Heart left ventricle (tissue), 16 donors: ENCODE data around the gene CBX4. TPM values are rescaled to one million over a fixed set of nuclear protein-coding genes. Genes with fewer than 3 reads are reported as not detected.

Experiments
- ATAC-seq, 4 donors: fragments of 200-7000 bp; cut with Tn5 transposase; one replicate each; pipeline ENCODE4 v1.9.1; 2020 to 2022; ENCODE audit warnings: moderate library complexity in 4 of 4, mild to moderate bottlenecking in 3 of 4, moderate number of reproducible peaks in 1 of 4
- DNase-seq, 5 donors: peaks; one replicate each; pipeline ENCODE4 v3.0.0-alpha.2; 2020
- H3K27ac ChIP-seq, 12 donors: fragments of 200-600 bp; sonication (generic) in 4 of 12; one replicate each; pipeline versions ENCODE4 v1.5.0 to v1.8.0; 2016 to 2022; ENCODE audit warnings: mild to moderate bottlenecking in 2 of 12
- H3K27me3 ChIP-seq, 9 donors: fragments of 200-600 bp; sonication (generic) in 2 of 9; one replicate each; pipeline versions ENCODE4 v1.5.1 to v1.8.0; 2016 to 2022; ENCODE audit warnings: mild to moderate bottlenecking in 3 of 9
- H3K36me3 ChIP-seq, 9 donors: fragments of 200-600 bp; sonication (generic) in 2 of 9; one replicate each; pipeline versions ENCODE4 v1.5.0 to v1.8.0; 2018 to 2022; ENCODE audit warnings: mild to moderate bottlenecking in 2 of 9
- H3K4me1 ChIP-seq, 12 donors: fragments of 200-600 bp; sonication (generic) in 4 of 12; one replicate each; pipeline versions ENCODE4 v1.5.0 to v1.8.0; 2016 to 2022; ENCODE audit warnings: mild to moderate bottlenecking in 3 of 12
- H3K4me3 ChIP-seq, 12 donors: fragments of 200-600 bp; sonication (generic) in 4 of 12; one replicate each; pipeline versions ENCODE4 v1.5.0 to v1.8.0; 2017 to 2022; ENCODE audit warnings: mild to moderate bottlenecking in 9 of 12, moderate library complexity in 4 of 12
- H3K9me3 ChIP-seq, 12 donors: fragments of 200-600 bp; sonication (generic) in 4 of 12; one replicate each; pipeline versions ENCODE4 v1.5.0 to v1.8.0; 2016 to 2022; ENCODE audit warnings: mild to moderate bottlenecking in 1 of 12
- CTCF ChIP-seq, 12 donors: fragments of 200-600 bp; sonication (generic) in 4 of 12; IDR thresholded peaks; one replicate each; pipeline versions ENCODE4 v1.5.0 to v1.8.0; 2018 to 2022; ENCODE audit warnings: antibody characterized with exemption in 12 of 12, mild to moderate bottlenecking in 5 of 12
- POLR2A ChIP-seq, 2 donors: fragments of 450-650 bp; IDR thresholded peaks; one replicate each; pipeline ENCODE4 v1.6.1; 2017; ENCODE audit warnings: antibody characterized with exemption in 2 of 2, mild to moderate bottlenecking in 2 of 2, moderate library complexity in 2 of 2
- WGBS, 4 donors: extraction: QIAGEN DNeasy Blood & Tissue Kit in 2 of 4; methylation state at CpG; one replicate each; pipeline versions ENCODE4 v1.1.5 to v1.1.7; 2013 to 2018; 5-methylcytosine and 5-hydroxymethylcytosine counted together
- intact Hi-C, 10 donors: fragments of 100-400 bp; cut with DNase I; formaldehyde crosslinking; loops; one replicate each; pipeline versions ENCODE4 v1.11.1 to v1.14.2; 2022
- polyA plus RNA-seq, 2 donors: library from polyadenylated mRNA; stranded (reverse); fragments of 200-250 nt; gene quantifications; one replicate each; pipeline ENCODE4 v1.2.3, GENCODE V29; 2013
- total RNA-seq, 9 donors: library from RNA; depleted of rRNA in 2 of 9; stranded (reverse); fragments of >200 nt in 2 of 9; fragmentation: NEBNext Ultra II Directional in 3 of 9; extraction: Animal tissue kit (Norgen Biotek cat#: 25700) in 3 of 9; gene quantifications; one replicate each; pipeline versions ENCODE4 v1.1.0 to v1.2.4, GENCODE V29; 2016 to 2023
- donor health status: ischemic (EF 13 %, LVEDD 7.1; RV severe dilation, severe dysfunction).
- donor health status: healthy with polysubstance abuse.
- donor health status: DM: no; HTN: yes; CAD: no.
- donor health status: DM: no; HTN: no; CAD: no.
- donor health status: ischemic (EF 25% LVEDD 6.9; RV normal size, moderate dysfunction).
- donor health status: ischemic (EF 25% LVEDD 5.7; RV mildly dilated, moderate dysfunction).
- donor health status: healthy.
- donor health status: DM: yes; HTN: yes; CAD: no.
- donor health status: ischemic (EF 35%, LVEDD 5.7; RV mildly dilated, moderate dysfunction).
- donor health status: nonischemic (EF 11% LVEDD 7.7; RV severe dilation, severe dysfunction).
- donor health status: DM: yes; HTN: yes; CAD: no.
- donor health status: PGD.
- donor health status: ischemic (EF 29% LVEDD 5.4; RV normal size, mild dysfunction).
- donor health status: nonischemic (EF 23%, LVEDD 6.1; RV moderate dilation, normal function).

Gene CBX4
- total and polyA plus RNA-seq, 11 donors = 10.9 to 41.1 (median 26.8) TPM

- 79 to 90% (median 82%) methylated on average over 8 of the region's 8 CpGs for WGBS, 4 donors
- H3K27me3 ChIP-seq = no peaks in the 10 kb centered on the region
- ATAC-seq = no peak
- TF ChIP-seq CTCF (IDR thresholded peaks at IDR 0.05) (no peak), POLR2A (IDR thresholded peaks at IDR 0.05) (no peak)
- no peak overlapping the region for H3K27ac ChIP-seq
- H3K36me3 ChIP-seq = peaks cover 2 to 25% (median 18%) of the 10 kb centered on the region in 9 donors
- intact Hi-C loops = loop anchor here in 2 of 10 donors (2.0 to 10.0 kb wide), 2 partner anchors 20 to 86 kb away; no protein-coding TSS in a partner anchor
- no peak overlapping the region for H3K4me3 ChIP-seq
- DNase-seq = no peak
- H3K4me1 ChIP-seq = peaks cover 0 to 65% (median 31%) of the 10 kb centered on the region in 12 donors
- no peaks in the 10 kb centered on the region for H3K9me3 ChIP-seq
Observed at GRCh38 chr17:79830303-79830702, 8.9 kb downstream of the CBX4 start.

- Histone ChIP-seq H3K4me3 (no peak overlapping the region), H3K9me3 (no peaks in the 10 kb centered on the region), H3K27me3 (no peaks in the 10 kb centered on the region), H3K27ac (peak overlapping the region in 3 of 12 donors; percentile 13 to 34 (median 15)), H3K36me3 (peaks cover 0 to 16% (median 10%) of the 10 kb centered on the region in 9 donors), H3K4me1 (peaks cover 0 to 65% (median 31%) of the 10 kb centered on the region in 12 donors)
- WGBS, 4 donors = 66 to 71% (median 70%) methylated on average over 2 of the region's 2 CpGs
- DNase-seq (no peak), ATAC-seq (no peak)
- no peak for TF ChIP-seq CTCF (IDR thresholded peaks at IDR 0.05)
- intact Hi-C loops = no loop called here
Observed at GRCh38 chr17:79829457-79829856, 9.8 kb downstream of the CBX4 start.

- DNase-seq = no peak
- TF ChIP-seq CTCF (IDR thresholded peaks at IDR 0.05) = no peak
- peak overlapping the region in 4 of 12 donors; percentile 13 to 34 (median 22) for H3K27ac ChIP-seq
- peaks cover 0 to 64% (median 31%) of the 10 kb centered on the region in 12 donors for H3K4me1 ChIP-seq
- peaks cover 0 to 12% (median 7%) of the 10 kb centered on the region in 9 donors for H3K36me3 ChIP-seq
- WGBS, 4 donors = 46 to 61% (median 50%) methylated on average over 2 of the region's 2 CpGs
- H3K4me3 ChIP-seq = no peak overlapping the region
- intact Hi-C loops = no loop called here
- no peaks in the 10 kb centered on the region for H3K27me3 ChIP-seq
- ATAC-seq = no peak
- H3K9me3 ChIP-seq = no peaks in the 10 kb centered on the region
Observed at GRCh38 chr17:79829004-79829403, 10.2 kb downstream of the CBX4 start.

GRCh38 chr17:79826841-79827578 lies 12.2 kb downstream of the CBX4 start:
- Histone ChIP-seq H3K36me3 (no peaks in the 10 kb centered on the region), H3K9me3 (no peaks in the 10 kb centered on the region), H3K27me3 (no peaks in the 10 kb centered on the region), H3K4me3 (no peak overlapping the region), H3K27ac (no peak overlapping the region), H3K4me1 (peaks cover 0 to 44% (median 16%) of the 10 kb centered on the region in 12 donors)
- TF ChIP-seq CTCF (IDR thresholded peaks at IDR 0.05) = no peak
- TF ChIP-seq POLR2A (IDR thresholded peaks at IDR 0.05) = no peak
- intact Hi-C loops = no loop called here
- no peak for ATAC-seq
- 83 to 89% (median 84%) methylated on average over 26 of the region's 26 CpGs for WGBS, 4 donors
- no peak for DNase-seq
